ENCODE results near the gene MRPS27. TPM values are rescaled to one million over a fixed set of nuclear protein-coding genes. Genes with fewer than 3 reads are reported as not detected.

The MRPS27 gene
- total and polyA plus RNA-seq, 2 of the 13 experiments (the other 11 are each of a cell fraction or from before 2014, with no cell fraction given), result 71.8 to 115 TPM

DNA sequence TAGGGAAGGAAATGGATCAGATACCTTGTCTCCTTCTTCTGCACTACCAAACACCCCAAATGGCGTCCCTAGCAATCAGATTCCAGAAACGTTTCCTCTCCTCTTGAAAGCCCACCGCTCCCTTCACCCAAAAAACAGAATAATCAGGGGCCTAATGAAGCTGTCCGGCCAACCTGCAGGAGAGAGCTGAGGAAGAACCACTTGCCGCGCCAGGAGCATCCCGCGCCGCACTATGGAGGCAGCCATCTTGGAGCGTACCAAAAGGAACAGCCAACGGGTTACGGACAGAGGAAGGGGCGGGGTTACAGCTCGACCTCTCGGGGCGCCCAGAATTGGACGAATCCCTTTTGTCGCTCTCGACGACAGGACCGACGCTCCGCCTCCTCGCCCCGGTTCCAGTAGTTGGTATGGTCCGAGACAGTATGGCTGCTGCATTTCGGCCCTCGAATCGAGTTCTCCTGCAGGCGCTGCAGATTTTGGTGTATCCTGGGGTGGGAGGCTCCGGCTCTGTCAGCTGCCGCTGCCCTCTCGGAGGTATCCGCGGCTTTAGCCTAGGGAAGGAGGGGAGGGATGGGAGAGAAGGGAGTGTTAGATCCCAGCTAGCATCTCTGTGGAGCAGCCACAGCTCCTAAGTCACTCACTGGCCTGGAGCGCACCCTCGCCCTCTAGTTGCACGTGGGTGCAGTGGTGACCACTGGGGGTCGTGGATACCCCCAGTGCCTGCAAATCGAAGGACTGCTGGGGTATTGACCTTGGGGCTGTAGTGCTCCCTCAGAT, at the start of gene MRPS27, which contains the start of gene PTCD2 (continued):
- TF ChIP-seq FIP1L1 (IDR thresholded peaks at IDR 0.05; ENCODE audit: borderline replicate concordance, insufficient read depth, low read depth, low read length) (no peak), HHEX (CRISPR knock-in tag; IDR thresholded peaks at IDR 0.05) (no peak), TBP (CRISPR knock-in tag; IDR thresholded peaks at IDR 0.05) (no peak), FOXC1 (CRISPR knock-in tag; IDR thresholded peaks at IDR 0.05; ENCODE audit: borderline replicate concordance) (peak; percentile 68; the same call in 1 of the 2 replicates), KDM6A (CRISPR knock-in tag; IDR thresholded peaks at IDR 0.05; ENCODE audit: low read depth) (no peak), ATAD3A (CRISPR knock-in tag; IDR thresholded peaks at IDR 0.05) (no peak), SP2 (CRISPR knock-in tag; IDR thresholded peaks at IDR 0.05) (peak; percentile 61), ZNF260 (CRISPR knock-in tag; IDR thresholded peaks at IDR 0.05; ENCODE audit: borderline replicate concordance, low read depth) (no peak), ZMYM3 (CRISPR knock-in tag; IDR thresholded peaks at IDR 0.05) (no peak), ZNF792 (CRISPR knock-in tag; IDR thresholded peaks at IDR 0.05) (peak; percentile 21; the same call in 1 of the 2 replicates)
- TF ChIP-seq, protein P1, sequence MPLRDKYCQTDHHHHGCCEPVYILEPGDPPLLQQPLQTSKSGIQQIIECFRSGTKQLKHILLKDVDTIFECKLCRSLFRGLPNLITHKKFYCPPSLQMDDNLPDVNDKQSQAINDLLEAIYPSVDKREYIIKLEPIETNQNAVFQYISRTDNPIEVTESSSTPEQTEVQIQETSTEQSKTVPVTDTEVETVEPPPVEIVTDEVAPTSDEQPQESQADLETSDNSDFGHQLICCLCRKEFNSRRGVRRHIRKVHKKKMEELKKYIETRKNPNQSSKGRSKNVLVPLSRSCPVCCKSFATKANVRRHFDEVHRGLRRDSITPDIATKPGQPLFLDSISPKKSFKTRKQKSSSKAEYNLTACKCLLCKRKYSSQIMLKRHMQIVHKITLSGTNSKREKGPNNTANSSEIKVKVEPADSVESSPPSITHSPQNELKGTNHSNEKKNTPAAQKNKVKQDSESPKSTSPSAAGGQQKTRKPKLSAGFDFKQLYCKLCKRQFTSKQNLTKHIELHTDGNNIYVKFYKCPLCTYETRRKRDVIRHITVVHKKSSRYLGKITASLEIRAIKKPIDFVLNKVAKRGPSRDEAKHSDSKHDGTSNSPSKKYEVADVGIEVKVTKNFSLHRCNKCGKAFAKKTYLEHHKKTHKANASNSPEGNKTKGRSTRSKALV (CRISPR knock-in tag; IDR thresholded peaks at IDR 0.05), result 0 out of 2 replicates have a peak, but pooled peaks have one; percentile 55
- TF ChIP-seq, protein P2, sequence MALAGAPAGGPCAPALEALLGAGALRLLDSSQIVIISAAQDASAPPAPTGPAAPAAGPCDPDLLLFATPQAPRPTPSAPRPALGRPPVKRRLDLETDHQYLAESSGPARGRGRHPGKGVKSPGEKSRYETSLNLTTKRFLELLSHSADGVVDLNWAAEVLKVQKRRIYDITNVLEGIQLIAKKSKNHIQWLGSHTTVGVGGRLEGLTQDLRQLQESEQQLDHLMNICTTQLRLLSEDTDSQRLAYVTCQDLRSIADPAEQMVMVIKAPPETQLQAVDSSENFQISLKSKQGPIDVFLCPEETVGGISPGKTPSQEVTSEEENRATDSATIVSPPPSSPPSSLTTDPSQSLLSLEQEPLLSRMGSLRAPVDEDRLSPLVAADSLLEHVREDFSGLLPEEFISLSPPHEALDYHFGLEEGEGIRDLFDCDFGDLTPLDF (CRISPR knock-in tag; IDR thresholded peaks at IDR 0.05), result no peak
- TF ChIP-seq, protein P3, sequence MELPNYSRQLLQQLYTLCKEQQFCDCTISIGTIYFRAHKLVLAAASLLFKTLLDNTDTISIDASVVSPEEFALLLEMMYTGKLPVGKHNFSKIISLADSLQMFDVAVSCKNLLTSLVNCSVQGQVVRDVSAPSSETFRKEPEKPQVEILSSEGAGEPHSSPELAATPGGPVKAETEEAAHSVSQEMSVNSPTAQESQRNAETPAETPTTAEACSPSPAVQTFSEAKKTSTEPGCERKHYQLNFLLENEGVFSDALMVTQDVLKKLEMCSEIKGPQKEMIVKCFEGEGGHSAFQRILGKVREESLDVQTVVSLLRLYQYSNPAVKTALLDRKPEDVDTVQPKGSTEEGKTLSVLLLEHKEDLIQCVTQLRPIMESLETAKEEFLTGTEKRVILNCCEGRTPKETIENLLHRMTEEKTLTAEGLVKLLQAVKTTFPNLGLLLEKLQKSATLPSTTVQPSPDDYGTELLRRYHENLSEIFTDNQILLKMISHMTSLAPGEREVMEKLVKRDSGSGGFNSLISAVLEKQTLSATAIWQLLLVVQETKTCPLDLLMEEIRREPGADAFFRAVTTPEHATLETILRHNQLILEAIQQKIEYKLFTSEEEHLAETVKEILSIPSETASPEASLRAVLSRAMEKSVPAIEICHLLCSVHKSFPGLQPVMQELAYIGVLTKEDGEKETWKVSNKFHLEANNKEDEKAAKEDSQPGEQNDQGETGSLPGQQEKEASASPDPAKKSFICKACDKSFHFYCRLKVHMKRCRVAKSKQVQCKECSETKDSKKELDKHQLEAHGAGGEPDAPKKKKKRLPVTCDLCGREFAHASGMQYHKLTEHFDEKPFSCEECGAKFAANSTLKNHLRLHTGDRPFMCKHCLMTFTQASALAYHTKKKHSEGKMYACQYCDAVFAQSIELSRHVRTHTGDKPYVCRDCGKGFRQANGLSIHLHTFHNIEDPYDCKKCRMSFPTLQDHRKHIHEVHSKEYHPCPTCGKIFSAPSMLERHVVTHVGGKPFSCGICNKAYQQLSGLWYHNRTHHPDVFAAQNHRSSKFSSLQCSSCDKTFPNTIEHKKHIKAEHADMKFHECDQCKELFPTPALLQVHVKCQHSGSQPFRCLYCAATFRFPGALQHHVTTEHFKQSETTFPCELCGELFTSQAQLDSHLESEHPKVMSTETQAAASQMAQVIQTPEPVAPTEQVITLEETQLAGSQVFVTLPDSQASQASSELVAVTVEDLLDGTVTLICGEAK (IDR thresholded peaks at IDR 0.05), result no peak
- TF ChIP-seq, protein P3 (CRISPR knock-in tag; IDR thresholded peaks at IDR 0.05), result no peak; the same call in 1 of the 2 replicates

All from HepG2 (cell line).